ENCODE measurements around the gene VAMP1. TPM values are rescaled to one million over a fixed set of nuclear protein-coding genes. Genes with fewer than 3 reads are reported as not detected.

Gene VAMP1
- total and polyA plus RNA-seq, 2 donors (not counting 3 experiments of a cell fraction or from before 2014, with no cell fraction given), result 7.0 to 9.0 TPM

DNA sequence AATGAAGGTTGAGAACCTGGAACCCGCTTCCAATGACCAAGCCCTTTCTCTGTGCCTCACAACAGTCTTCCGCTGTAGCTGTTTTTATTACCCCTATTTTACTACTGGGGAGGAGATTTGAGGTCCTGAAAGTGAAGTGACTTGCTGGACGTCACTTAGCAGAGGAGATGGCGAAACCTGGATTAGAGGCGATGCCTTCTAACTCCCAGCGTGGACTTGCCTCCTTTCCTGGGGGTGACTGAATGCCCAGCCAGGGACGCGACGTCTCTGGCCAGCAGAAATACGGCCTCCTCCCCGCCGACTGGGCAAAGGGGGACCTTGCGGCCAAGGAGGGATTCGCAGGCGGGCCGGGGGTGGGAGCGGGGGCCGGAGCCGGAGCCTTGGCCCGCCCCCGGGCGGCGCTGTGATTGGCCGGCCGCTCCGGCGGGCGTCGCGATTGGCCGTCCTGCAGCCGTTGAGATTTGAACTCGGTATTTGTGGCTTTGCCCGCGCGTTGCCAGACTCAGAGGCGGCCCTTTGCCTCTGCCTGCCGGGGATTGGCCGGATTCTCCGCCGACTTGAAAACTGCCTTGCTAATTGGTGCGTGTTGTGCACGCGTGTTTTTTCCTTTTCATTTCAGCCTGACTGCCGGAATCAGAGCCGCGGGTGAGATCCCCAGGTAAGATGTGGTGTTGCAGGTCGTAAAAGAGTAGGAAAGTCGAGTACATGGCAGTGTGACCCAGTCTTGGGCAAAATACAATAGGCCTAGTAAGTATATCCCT lies 23.2 kb upstream of the VAMP1 start, which contains the start of gene NCAPD2:
Gene NCAPD2, plus strand, starts transcription at position 606 of the 761 bp plus-strand sequence. CDS start 997 bp downstream, outside the sequence.
- DNase-seq (ENCODE audit: low read depth, low spot score) (peak; percentile 98), FAIRE-seq (peak; percentile 98)
- no peaks in the 10 kb centered on the region for H4K20me1 ChIP-seq (replicated peaks; ENCODE audit: control insufficient read depth, extremely low read depth, insufficient read depth, low read length)
- H3K9ac ChIP-seq (replicated peaks; ENCODE audit: extremely low read depth, insufficient read depth, low read length), result peak within 1 kb of the TSS; percentile 96
- dilution Hi-C loops (cut with MboI; ENCODE audit: extremely low pct_ligation_motif_present, low sequenced_read_pairs), result no loop called here
- ChIA-PET POLR2A (interaction anchor here (0.8 to 1.3 kb wide), 5 partner anchors 11 to 41 kb away, joined by 3 to 15 read pairs (median 5); partner anchors contain the start of genes GAPDH and VAMP1), CTCF (interaction anchor here (0.9 to 1.2 kb wide), 6 partner anchors 9 to 46 kb away, joined by 3 to 8 read pairs (median 5); partner anchors contain the start of gene VAMP1)
- peaks cover 20% of the 10 kb centered on the region for H3K4me1 ChIP-seq (ENCODE audit: control insufficient read depth, extremely low read depth, insufficient read depth, low read length)
- H3K36me3 ChIP-seq (ENCODE audit: control insufficient read depth in 2 of 2, extremely low read depth in 1 of 2, insufficient read depth in 2 of 2, low read length in 2 of 2), result peaks cover 0 to 7% of the 10 kb centered on the region in 2 experiments
- H3K27ac ChIP-seq (ENCODE audit: insufficient read depth, low read depth, low read length), result peak within 1 kb of the TSS; percentile 95
- no peaks in the 10 kb centered on the region for H3K9me1 ChIP-seq (replicated peaks; ENCODE audit: control insufficient read depth, extremely low read depth, insufficient read depth, low read length)
- peak within 1 kb of the TSS; percentile 96 for H3K4me2 ChIP-seq (ENCODE audit: insufficient read depth, low read length)
- no peaks in the 10 kb centered on the region for H3K27me3 ChIP-seq (ENCODE audit: control insufficient read depth in 2 of 2, insufficient read depth in 2 of 2, low read length in 2 of 2)
- peaks cover 38% of the 10 kb centered on the region for H3K79me2 ChIP-seq (ENCODE audit: control insufficient read depth, insufficient read depth, low read length)
- peak within 1 kb of the TSS; percentile 88 for H2AFZ ChIP-seq (ENCODE audit: low read depth, low read length)
- peak within 1 kb of the TSS; percentile 82 to 92 (median 86) for H3K4me3 ChIP-seq (replicated peaks in 1 of 3; ENCODE audit: insufficient read depth in 1 of 3, low read depth in 1 of 3, low read length in 3 of 3)
- no TSS peak for BruUV-seq (replicated peaks)
- TF ChIP-seq MYC (IDR thresholded peaks at IDR 0.05; ENCODE audit: low read depth, low read length) (peak; percentile 9), POLR2AphosphoS5 (IDR thresholded peaks at IDR 0.05; ENCODE audit: insufficient read depth, low read depth, low read length) (no peak), GATA2 (IDR thresholded peaks at IDR 0.05; ENCODE audit: insufficient read depth, insufficient read length, low read depth, low read length) (no peak), EZH2 (IDR thresholded peaks at IDR 0.05; ENCODE audit: borderline replicate concordance, low read depth, low read length, severe bottlenecking) (no peak)
- TF ChIP-seq, protein P1, sequence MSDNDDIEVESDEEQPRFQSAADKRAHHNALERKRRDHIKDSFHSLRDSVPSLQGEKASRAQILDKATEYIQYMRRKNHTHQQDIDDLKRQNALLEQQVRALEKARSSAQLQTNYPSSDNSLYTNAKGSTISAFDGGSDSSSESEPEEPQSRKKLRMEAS (IDR thresholded peaks at IDR 0.05; ENCODE audit: insufficient read depth, insufficient read length), result peak; percentile 33
- TF ChIP-seq, protein P2, sequence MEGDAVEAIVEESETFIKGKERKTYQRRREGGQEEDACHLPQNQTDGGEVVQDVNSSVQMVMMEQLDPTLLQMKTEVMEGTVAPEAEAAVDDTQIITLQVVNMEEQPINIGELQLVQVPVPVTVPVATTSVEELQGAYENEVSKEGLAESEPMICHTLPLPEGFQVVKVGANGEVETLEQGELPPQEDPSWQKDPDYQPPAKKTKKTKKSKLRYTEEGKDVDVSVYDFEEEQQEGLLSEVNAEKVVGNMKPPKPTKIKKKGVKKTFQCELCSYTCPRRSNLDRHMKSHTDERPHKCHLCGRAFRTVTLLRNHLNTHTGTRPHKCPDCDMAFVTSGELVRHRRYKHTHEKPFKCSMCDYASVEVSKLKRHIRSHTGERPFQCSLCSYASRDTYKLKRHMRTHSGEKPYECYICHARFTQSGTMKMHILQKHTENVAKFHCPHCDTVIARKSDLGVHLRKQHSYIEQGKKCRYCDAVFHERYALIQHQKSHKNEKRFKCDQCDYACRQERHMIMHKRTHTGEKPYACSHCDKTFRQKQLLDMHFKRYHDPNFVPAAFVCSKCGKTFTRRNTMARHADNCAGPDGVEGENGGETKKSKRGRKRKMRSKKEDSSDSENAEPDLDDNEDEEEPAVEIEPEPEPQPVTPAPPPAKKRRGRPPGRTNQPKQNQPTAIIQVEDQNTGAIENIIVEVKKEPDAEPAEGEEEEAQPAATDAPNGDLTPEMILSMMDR (IDR thresholded peaks at IDR 0.05; ENCODE audit: extremely low read depth in 1 of 2, insufficient read depth in 1 of 2, low read depth in 1 of 2, low read length in 2 of 2), result peak; percentile 21 to 35
- H3K9me3 ChIP-seq (replicated peaks; ENCODE audit: control insufficient read depth, insufficient read depth, low read length), result no peaks in the 10 kb centered on the region
- intact Hi-C loops (cut with micrococcal nuclease), result loop anchor here (1.0 kb wide), 3 partner anchors 23 to 70 kb away; partner anchors contain the start of genes GAPDH and VAMP1

Data from endothelial cell of umbilical vein (primary cell).